Left renal cortex interstitium (tissue), 4 donors: Measurements from ENCODE around the gene DAB2IP. TPM values are rescaled to one million over a fixed set of nuclear protein-coding genes. Genes with fewer than 3 reads are reported as not detected.
A peak's percentile ranks its signal among the peaks of the same experiment; 100 is the strongest.
"Not testable (repeated sequence)": the region's sequence is repeated elsewhere in the genome, so short reads cannot be mapped to it uniquely, and the experiment has no call there.

Experiments
- DNase-seq, 4 donors: peaks; one replicate each; pipeline ENCODE4 v3.0.0-alpha.2; 2013; ENCODE audit warnings: low read depth in 4 of 4, low spot score in 2 of 4, missing footprints in 1 of 4
- polyA plus RNA-seq, 4 donors: library from polyadenylated mRNA; unstranded; fragments of 120-200 nt; gene quantifications; one replicate each; pipeline ENCODE4 v1.2.1, GENCODE V29; 2013; ENCODE audit not compliant: insufficient read length in 4 of 4

Gene DAB2IP
- polyA plus RNA-seq, 4 donors, result 39.5 to 53.6 (median 45.7) TPM

- DNase-seq, result no peak
Observed at GRCh38 chr9:121641224-121641611, 10.2 kb upstream of the DAB2IP start.

DNA sequence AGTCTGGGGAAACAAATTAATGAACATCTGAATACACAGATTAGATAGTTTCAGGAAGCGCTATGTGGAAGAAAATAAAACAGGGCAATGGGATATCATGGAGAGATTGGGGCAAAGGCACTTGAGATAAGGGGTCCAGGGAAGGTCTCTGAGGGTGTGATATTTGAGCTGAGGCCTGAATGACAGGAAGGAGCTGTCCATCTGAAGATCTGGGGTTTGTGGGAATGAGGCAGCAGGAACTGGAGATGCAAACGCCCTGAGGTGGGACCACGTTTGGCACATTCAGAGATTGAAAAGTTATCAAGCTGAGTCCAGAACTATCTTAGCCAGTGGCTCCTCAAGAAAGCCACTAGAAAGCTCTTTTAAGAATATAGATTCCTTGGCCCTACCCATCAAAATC, 8.7 kb upstream of the DAB2IP start:
- DNase-seq, result no peak

GRCh38 chr9:121643473-121643872, 8.0 kb upstream of the DAB2IP start:
- DNase-seq, result no peak

DNA sequence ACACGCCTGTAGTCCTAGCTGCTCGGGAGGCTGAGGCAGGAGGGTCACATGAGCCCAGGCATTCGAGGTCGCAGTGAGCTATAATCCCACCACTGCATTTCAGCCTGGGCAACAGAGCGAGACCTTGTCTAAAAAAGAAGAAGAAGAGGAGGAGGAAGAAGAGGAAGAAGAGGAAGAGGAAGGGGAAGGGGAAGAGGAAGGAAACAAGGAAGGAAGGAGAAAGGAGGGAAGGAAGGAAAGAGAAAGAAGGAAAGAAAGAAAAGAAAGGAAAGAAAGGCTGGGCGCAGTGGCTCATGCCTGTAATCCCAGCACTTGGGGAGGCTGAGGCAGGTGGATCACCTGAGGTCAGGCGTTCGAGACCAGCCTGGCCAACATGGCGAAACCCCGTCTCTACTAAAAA, 7.4 kb upstream of the DAB2IP start:
- DNase-seq, result not testable (repeated sequence)

- DNase-seq, result no peak
Observed at GRCh38 chr9:121645003-121645402, 6.4 kb upstream of the DAB2IP start.

- peak in 1 of 4 donors; percentile 42 for DNase-seq
Observed at GRCh38 chr9:121645853-121646807, 5.3 kb upstream of the DAB2IP start.

- no peak for DNase-seq
Observed at GRCh38 chr9:121646992-121647391, 4.4 kb upstream of the DAB2IP start.

DNA sequence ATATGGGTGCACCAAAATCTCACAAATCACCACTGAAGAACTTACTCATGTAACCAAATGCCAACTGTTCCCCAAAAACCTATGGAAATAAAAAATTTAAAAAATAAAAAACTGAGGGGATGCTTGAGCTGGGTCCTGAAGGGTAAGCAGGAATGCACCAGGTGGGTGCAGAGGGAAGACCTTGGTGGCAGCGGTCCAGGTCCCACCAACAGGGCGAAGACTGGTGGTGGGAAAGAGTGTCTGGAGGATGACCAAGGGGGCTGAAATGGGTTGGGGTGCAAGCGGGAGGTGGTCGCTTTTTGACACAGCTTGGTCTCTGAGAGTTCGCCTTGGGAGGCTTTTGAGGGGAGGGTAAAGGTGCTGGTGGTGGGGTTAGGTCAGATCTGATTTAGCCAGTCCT, 3.3 kb upstream of the DAB2IP start:
- DNase-seq, result no peak

GRCh38 chr9:121648799-121649198, 2.6 kb upstream of the DAB2IP start:
- no peak for DNase-seq

GRCh38 chr9:121649476-121650216, 1.8 kb upstream of the DAB2IP start:
- no peak for DNase-seq

DNA sequence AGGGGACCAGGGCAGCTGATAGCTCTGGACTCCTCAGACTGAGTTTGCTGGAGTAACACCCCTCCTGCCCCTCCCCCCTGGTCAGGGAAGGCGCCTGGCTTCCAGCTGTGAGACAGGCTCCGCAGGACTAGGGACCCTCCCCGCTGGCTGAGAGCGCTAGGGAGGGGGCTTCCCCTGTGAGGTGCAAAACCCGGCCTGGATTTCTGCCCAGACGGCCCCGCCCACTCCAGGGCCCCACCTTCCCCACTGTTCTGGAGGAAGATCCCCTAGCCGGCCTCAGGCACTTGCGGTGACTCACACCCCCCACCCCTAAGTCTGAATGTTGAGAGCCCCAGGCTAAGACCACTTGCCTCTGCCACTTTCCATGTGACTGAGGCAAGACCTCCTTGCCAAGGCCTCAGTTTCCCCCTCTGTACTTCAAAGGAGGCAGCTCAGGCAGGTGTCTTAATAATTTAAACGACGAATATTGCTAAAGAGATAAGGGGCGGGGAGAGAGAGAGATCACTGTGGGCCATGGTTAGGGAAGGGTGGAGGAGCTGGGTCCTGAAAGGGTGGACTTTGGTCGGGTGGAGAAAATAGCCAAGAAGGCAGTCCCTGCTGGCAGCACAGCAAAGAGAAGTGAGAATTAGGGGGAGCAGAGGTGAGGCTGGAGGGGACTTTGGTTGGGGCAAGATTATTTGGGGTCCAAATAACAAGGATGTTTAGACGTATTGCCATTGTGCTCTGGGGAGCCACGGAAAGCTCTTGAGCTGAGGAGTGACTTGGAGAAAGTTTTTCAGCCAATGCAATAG, 1.0 kb upstream of the DAB2IP start:
- DNase-seq, result peak; percentile 85 to 94 (median 86)

DNA sequence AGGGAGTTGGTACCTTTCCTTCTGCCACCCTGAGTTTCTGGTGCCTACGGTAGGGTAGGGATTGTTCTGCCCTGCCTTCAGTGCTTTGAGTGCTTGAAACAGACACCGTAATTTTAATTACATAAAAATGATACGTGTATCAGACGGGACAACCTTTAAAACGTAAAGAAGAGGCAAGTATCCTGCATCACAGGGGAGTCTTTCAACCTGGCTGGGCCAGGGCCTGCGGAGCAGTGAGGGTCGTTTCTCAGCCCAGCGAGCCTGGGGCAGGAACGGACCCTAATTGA, 483 bp upstream of the DAB2IP start:
- DNase-seq, result no peak

- no peak for DNase-seq
Observed at GRCh38 chr9:121652021-121652837, 795 bp downstream of the DAB2IP start.

DNA sequence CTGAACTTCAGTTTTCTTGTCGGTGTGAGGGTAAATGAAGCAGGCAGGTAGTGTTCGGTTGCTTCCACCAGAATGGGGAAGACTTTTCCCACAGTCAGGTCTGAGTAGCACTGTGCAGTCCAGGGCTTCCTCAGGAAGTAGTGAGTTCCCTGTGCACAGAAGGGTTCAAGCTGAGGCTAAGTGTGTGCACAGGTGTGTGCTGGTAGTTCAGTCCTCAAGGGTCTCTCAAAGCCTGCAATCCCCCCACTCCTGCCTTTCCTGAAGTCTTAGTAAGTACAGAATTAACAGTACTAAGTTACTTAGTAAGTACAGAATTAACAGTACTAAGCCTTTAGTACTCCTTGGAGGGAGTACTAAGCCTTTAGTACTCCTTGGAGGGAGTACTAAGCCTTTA, 1.4 kb downstream of the DAB2IP start:
- DNase-seq, result no peak

- no peak for DNase-seq
Observed at GRCh38 chr9:121654499-121655140, 3.2 kb downstream of the DAB2IP start.

DNA sequence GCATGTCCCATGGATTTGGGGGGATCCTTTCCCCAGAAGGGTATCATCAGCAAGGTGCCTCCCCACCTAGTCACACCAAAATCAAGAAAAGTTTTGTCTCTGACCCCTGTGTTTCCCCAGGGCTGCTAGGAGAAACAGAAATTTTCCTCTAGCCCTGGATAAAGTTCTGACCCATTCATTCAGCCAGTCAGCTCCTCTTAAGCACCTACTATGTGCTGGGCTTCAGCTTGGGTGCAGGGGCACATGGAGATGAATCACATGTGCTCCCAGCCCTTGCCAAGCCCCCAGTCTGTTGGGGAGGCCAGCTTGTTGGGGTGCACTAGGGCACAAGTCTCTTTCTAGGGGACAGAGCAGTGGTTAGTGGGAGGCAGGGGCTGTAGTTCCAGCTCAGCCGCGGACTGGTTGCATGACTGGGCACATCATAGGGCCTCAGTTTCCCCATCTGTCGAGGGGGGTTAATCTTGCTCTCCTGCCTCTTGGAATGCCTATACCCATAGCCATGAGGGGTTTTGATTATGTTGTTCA, 3.9 kb downstream of the DAB2IP start:
- no peak for DNase-seq

- DNase-seq, result no peak
Observed at GRCh38 chr9:121656941-121657470, 5.6 kb downstream of the DAB2IP start.

- DNase-seq, result no peak
Observed at GRCh38 chr9:121658166-121658565, 6.7 kb downstream of the DAB2IP start.

- DNase-seq, result no peak
Observed at GRCh38 chr9:121658591-121658990, 7.2 kb downstream of the DAB2IP start.
